Measurements from ENCODE around the gene WWC1.

DNA sequence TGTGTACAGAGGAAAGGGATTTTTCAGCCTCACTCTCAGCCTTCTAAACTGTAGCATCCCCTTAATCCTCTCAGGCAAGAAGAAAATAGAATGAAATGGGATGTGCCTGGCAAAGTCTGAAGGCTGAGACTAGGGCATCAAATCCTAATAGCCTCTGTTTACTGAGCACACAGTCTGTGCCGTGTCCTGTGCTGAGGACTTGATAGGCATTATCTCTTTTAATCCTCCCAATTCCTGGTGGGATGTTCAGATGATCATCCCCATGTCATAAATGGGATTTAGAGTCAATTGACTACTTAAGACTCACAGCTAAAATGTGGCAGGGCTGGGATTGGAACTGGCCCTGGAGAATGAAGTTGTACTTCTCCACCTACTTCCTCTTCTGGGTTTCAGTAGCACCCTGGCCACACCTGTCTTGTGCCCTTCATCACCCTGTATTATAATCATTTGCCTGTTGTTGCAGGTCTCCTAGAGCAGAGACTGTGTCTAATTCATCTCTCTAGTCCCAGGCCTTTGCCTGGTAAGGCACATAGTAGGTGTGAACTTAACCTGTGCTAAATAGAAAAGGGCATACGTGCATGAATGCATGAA, 81.0 kb downstream of the WWC1 start:
- TF ChIP-seq SFPQ (IDR thresholded peaks at IDR 0.05; ENCODE audit: low read depth, low read length) (no peak), CTCF (IDR thresholded peaks at IDR 0.05 in 2 of 3, conservative IDR thresholded peaks at IDR 0.05 in 1 of 3; ENCODE audit: insufficient read depth in 2 of 3, low read depth in 1 of 3, low read length in 3 of 3) (no peak), KLF10 (CRISPR knock-in tag; IDR thresholded peaks at IDR 0.05) (no peak), POLR2A (conservative IDR thresholded peaks at IDR 0.05) (no peak), KLF13 (tag; IDR thresholded peaks at IDR 0.05; ENCODE audit: borderline replicate concordance, low read depth) (no peak), SAP30 (IDR thresholded peaks at IDR 0.05; ENCODE audit: borderline replicate concordance, insufficient read depth, low read depth, low read length, poor library complexity, severe bottlenecking) (no peak), FOSL1 (tag; conservative IDR thresholded peaks at IDR 0.05) (no peak), RFX7 (CRISPR knock-in tag; IDR thresholded peaks at IDR 0.05) (no peak), RAD21 (CRISPR knock-in tag; conservative IDR thresholded peaks at IDR 0.05 in 1 of 2, IDR thresholded peaks at IDR 0.05 in 1 of 2) (no peak), BRCA1 (IDR thresholded peaks at IDR 0.05) (no peak), BRCA1 (CRISPR knock-in tag; IDR thresholded peaks at IDR 0.05) (no peak), SP1 (CRISPR knock-in tag; IDR thresholded peaks at IDR 0.05) (no peak), BACH1 (tag; IDR thresholded peaks at IDR 0.05) (no peak), C11orf30 (IDR thresholded peaks at IDR 0.05; ENCODE audit: low read depth) (no peak)

Measured in K562 (cell line).